NCI-H82 (cell line): ENCODE results near the gene RHOBTB1.
"Not testable (repeated sequence)": the region's sequence is repeated elsewhere in the genome, so short reads cannot be mapped to it uniquely, and the experiment has no call there.

Experiments used
- DNase-seq: peaks from one replicate; lab custom pipeline; 2025; lab: John Stamatoyannopoulos, UW

Gene RHOBTB1

DNA sequence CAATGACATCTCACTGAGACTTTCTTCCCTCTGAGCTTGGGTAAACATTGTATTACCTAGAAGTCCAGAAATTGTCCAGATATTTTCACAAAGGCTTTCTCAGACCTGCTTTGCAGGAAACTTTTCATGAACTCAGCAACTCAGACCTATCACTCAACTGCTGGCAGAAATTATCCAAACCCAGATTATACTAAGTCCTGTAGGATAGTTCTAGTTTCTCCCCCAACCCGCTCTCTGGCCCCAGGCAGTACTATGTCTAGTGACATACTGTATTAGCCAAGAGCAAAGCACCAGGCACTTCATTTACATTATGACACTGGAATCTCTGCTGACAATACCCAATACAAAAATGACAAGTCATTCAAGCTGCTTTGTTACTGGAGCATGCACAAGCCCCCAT, 75.0 kb downstream of the RHOBTB1 start:
- no peak for DNase-seq

DNA sequence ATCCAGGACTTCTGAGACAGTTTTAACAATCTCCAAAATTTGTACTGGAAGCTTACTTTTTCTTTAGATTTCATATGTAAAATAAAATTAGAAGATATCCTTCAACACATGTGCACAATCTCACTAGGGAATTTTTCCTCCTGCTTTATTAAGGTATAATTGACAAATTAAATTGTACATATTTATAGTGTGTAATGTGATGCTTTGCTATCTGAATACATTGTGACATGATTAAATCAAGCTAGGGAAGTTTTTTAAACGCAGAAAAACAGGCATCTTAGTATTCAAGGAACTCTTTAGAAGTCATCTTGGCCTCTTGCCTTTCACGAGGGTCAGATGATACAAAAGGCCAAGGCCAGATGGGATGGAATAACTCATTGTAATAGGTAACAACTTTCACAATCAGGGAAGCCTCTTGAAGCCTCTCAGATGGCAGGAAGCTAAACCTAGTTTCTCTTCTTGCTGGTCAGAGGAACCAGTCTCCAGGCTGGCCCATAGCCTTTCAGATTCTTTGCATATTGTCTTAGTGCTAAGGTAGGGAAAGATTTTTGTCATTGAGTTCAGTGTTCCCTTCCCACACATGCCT, 78.7 kb downstream of the RHOBTB1 start:
- no peak for DNase-seq

DNA sequence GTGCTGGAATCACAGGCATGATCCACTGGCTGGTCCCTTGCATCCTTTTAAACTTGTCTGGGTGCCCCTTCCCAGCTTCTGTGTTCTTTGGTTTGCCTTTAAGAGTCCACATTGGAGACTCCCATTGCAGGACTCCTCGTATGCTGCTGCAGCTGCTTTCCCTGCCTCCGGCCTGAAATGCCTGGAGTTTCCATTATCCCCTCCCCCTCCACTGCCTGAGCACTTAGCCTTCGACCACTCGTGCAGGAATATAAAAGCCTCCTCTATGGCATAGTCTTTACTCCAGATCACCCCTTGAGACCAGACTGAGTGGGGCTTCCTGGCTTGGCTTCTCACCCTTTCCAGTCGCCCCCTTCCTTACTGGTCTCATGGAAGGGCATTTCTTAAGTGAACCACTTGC, 80.2 kb downstream of the RHOBTB1 start:
- no peak for DNase-seq

DNA sequence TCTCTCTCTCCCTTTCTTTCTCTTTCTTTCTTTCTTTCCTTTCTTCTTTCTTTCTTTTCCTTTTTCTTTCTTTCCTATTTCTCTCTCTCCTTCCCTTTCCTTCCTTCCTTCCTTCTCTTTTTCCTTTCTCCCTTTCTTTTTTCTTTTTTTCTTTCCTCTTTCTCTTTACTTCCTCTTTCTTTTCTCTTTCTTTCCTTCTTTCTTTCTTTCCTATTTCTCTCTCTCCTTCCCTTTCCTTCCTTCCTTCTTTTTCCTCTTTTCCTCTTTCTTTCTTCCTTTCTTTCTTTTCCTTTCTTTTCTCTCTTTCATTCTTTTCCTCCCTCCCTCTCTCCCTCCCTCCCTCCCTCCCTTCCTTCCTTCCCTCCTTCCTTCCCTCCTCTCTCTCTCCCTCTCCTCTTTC, 81.5 kb downstream of the RHOBTB1 start:
- no peak for DNase-seq

DNA sequence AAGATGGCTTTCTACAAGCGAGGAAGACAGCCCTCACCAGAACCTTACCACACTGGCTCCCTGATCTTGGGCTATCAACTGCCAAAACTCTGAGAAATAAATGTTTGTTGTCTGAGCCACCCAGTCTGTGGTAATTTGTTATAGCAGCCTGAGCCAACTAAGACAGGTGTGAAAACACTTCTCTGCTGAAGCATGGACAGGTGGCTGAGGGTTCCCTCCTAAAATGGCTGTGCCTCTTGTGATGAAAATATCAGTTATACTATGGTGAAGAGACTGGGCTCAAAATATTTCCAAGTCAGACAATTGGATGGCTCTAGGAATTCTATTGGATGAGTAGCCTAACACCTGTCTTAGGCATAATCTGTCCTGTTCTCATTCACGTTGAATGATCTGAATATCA, 87.6 kb downstream of the RHOBTB1 start:
- DNase-seq: no peak

DNA sequence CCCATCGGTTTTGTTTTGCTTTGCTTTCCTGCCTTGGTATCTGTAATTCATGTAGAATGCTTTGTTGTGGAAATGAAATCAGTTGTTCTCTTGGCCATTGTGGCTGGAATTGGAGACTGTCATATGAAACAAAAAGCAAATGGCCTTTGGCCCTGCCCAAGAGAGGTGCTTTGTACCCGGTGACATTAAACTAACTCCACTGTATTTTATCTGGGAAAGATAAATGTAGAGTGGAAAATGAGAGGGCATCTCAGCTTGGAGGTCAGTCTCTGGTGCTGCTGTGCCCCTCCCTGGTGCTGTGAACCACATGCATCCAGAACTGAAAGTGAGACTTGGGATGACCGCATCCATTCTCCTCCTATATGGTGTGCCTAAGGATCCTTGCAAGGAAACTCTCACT, 90.3 kb downstream of the RHOBTB1 start:
- DNase-seq: no peak

DNA sequence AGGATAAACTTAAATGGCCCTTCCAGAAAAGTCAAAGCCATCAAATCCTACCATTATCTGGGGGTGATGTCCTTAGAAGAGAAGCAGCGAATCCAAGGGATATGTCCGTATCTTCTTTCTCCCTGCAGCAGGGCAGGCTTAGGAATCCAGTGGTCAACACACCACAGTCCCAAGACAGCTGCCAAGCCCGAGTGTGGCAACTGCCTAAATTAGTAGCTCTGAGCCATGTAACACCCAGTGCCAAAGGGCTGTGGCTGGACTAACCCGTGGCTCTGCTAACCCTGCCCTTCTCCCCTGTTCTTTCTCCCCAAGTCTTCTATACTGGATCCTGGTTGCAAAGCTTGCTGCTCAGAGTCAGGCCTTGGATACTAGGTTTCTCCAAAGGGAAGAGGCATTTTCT, 90.9 kb downstream of the RHOBTB1 start:
- DNase-seq: no peak

DNA sequence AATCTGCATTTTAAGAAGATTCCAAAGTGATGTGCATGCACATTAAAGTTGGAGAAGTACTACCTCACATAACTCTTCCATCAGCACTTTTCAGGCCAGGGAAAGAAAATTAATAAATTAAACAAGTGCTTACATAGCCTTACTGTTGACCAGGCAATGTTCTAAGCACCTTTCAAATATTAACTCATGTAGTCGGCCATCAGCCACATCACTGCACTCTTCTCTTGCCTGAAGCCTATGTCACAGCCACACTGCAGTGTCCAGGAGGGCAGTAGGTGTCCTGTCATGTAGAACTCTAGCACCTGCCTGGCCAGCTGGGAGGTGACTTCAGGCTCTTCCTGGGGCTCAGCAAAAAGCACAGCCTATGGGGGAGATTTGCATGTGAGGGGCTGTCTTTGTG, 94.2 kb downstream of the RHOBTB1 start:
- DNase-seq: no peak

DNA sequence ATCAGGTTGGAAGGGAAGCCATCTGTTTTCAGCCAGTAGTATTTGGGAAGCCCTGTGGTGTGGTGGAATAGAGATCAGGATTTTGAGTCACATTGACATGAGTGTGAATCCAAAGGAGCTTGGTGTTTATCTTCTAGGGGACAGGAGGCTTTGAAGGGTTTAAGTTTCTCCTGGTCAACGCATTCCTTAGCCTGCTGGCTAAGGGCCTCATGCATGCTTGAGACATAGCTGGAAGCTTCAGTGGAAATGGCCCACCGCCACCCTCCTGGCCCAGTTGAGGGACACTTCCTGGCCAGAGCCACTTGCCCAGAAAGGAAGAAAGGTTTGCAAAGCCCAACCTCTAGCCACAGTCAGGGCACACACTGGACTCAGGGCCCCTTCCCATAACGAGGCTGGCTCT, 94.8 kb downstream of the RHOBTB1 start:
- no peak for DNase-seq

DNA sequence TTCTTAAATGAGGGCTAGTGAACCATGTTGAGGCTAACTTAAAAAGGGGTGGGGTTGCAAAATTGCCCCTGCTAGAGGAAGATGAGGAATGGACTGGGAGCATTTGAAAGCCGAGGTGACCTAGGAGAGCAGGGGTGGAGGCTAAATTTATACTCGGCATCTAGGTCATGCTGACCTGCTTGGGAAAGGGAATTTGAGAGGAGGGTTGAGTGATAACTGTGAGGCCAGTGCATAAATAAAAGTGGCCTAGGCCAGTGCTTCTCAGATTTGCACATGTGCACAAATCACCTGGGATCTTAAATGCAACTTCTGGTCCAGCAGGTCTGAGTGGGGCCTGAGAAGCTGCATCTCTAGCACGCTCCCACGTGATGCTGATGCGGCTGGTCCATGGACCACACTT, 95.3 kb downstream of the RHOBTB1 start:
- no peak for DNase-seq

DNA sequence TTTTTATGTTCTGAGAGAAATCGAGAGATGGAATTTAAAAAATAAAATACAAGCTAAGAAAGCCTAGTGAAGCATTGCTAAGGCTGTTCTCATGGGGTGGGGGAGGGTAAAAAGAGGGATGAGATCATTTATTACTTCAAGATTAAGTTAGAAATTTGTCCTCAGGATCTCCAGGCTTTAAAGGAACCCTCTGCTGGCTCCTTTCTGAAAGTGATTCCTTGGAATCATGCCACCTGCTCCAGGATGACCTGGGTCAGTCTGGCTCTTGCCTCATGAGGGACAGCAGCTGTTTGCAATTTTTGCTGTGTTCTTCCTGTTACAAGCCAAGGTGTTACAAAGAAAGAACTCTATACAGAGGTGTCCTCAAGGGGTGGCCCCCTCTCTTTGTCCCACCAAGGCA, 95.9 kb downstream of the RHOBTB1 start:
- no peak for DNase-seq

DNA sequence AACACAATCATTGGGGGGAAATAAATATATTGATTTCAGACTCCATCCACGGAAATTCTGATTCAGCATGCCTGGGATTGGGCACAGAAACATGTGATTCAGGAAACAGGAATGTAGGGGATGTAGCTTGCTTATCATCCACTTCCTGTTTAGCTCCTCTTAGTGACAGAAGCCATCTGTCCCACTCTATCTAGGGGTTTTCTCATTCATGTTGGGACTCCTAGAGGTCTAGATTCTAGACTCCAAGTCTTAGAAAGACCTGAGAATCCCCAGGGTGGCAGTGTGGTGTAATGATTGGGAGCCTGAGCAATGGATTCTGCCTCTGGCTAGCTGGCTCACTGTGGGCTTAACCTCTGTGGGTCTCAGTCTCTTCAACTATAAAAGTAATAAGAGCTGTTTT, 97.8 kb downstream of the RHOBTB1 start:
- peak; percentile 24 for DNase-seq

DNA sequence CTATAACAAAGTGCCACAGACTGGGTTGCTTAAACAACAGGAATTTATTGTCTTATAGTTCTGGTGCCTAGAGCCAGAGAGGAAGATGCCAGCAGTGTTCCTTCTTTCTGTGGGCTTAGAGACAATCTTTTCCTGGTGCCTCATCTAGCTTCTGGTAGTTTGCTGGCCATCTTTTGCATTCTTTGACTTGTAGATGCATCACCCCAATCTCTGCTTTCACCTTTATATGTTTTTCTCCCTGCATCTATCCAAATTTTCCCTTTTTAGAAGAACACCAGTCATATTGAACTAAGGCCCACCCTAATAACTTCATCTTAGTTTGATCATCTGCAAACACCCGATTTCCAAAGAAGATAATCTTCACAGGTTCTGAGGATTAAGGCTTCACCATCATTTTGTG, 98.9 kb downstream of the RHOBTB1 start:
- peak; percentile 34 for DNase-seq

DNA sequence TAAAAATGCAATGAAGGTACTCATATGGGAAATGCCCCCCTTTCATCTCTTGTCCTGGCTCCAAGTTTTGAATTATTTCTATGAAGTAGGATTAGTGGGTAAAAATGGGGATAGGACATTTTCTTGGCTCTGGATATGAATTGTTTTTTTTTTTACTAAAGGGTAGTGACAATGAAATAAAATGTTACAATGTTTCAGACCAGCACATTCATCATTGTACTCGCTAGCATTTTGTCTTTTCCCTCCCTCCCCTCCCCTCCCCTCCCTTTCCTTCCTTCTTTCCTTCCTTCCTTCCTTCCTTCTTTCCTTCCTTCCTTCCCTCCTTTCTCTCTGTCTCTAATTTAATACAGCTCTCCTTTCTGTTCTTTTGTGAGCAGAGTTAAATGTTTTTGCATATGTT, 101.3 kb downstream of the RHOBTB1 start:
- DNase-seq: no peak

DNA sequence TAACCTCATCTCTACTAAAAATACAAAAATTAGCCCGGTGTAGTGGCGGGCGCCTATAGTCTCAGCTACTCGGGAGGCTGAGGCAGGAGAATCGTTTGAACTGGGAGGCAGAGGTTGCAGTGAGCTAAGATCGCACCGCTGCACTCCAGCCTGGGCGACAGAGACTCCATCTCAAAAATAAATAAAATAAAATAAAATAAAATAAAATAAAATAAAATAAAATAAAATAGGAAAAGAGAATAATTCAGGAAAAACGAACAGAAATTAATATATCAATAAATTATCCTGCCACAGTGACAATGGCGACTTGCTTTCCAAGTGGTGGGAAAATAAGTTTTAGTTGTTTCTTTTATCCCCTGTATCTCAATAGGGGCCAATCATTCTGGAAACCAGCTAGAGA, 102.8 kb downstream of the RHOBTB1 start:
- not testable (repeated sequence) for DNase-seq

DNA sequence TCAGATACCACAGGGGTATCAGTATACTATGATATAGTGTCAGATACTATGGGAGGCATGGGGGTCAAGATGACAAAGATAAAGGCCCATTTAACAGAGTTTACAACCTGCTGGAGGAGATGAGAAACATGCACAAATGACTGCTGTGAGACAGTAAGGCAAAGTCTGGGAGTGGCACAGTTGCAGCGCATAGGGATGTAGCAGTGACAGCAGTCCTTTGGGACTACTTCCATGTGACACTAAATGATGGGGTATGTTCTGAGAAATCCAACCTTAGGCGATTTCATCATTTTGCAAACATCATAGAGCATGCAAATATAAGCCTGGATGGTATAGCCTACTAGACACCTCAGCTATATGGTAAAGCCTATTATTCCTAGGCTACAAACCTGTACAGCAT, 108.9 kb downstream of the RHOBTB1 start:
- DNase-seq: no peak

DNA sequence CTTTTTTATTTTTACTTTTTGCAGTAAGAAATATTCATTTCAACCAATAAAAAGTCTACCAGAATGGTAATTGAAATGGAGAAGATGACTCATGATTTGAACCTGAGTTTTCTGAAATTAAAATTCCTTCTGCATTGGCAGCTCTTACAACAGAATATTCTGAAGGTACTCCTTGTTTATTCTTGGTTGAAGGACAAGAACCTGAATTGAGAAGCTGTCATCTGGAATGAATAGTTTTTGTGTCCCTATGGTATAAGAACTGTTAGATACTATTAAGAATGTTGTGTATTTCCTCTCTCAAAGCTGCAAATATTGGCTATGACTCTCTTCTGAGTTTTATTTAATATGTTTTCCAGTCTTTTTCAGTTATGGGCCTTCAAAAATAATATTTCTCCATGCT, 109.6 kb downstream of the RHOBTB1 start:
- DNase-seq: no peak

DNA sequence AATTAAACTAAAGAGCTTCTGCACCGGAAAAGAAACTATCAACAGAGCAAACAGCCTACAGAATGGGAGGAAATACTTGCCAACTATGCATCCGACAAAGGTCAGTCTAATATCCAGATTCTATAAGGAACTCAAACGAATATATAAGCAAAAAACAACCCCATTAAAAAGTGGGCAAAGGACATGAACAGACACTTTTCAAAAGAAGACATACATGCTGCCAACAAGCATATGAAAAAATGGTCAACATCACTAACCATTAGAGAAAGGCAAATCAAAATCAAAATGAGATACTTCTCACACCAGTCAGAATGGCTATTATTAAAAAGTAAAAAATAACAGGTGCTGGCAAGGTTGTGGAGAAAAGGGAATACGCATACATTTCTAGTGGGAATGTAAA, 111.8 kb downstream of the RHOBTB1 start:
- not testable (repeated sequence) for DNase-seq

DNA sequence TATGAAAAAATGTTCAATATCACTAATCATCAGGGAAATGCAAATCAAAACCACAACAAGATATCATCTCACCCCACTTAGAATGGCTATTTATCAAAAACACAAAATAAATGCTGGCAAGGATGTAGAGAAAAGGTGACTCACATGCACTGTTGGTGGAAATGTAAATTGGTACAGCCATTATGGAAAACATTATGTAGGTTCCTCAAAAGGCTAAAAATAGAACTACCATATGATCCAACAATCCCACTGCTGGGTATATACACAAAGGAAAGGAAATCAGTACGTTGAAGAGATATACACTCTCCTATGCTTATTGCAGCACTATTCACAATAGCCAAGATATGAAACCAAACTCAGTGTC, 115.5 kb downstream of the RHOBTB1 start:
- DNase-seq: no peak

DNA sequence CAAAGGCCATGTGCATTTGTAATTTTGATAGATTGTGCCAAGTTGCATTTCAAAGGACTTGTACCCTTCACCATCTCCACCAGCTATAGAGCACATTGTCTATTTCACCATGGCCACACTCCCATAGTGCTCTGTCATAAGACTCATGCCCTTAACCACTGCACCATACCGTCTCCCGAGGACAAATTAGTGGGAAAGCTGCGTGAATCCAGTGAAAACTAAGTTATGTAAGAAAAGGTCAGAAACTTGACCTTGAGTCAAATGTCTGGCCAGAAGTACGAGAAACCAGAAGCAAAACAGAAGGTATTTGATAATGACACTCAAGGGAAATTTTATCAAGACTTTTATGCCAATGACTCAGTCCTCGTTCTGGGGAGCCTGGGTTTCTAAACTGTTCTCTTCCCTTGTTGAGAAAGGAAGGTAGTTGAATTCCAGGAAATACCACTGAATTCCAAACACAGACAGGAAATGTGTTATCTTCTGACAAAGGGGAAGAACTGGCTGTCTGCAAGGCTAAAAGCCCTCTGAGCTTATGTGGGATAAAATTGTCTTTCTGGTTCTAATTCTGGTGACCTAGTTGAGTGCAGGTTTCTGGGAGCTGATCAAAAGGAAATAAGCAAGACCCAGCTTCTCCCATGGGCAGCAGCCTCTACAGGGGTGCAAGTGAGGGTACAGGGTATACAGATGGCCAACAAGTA, 116.0 kb downstream of the RHOBTB1 start:
- DNase-seq: no peak

DNA sequence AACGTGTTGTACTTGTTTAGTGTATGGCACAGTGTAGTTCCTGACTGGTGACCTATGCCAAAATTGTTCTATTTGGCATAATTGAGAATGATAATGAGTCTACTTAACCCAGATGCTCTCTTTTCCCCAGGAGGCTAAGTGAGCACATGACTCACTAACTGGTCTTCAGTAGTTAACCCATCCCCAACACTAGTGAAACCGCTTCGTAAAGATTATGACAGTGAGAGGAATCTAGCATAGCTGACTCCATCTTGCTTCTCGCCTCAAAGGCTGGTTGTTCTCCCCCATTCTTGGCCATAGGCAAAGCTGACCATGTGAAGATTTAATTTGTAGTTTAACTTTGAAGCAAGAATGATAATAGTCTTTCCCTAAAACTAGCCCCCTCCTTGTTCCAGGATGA, 118.5 kb downstream of the RHOBTB1 start:
- DNase-seq: no peak

DNA sequence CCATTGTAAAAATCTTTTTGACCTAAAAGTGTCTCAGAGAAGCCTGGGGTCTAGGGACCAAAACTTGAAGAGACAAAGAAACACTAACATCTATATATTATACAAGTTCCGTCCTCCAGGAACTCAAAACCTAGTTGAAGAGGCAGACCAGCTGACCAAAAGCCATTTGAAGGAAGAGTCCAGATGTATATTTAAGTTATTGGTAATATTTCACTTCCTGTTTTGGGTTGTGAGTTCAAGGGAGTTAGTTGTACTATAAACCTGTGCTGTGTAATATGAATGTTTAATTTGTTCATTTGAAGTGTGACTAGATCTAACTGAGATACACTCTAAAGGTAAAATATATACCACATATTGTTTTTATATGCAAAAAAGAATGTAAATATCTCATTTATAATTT, 120.7 kb downstream of the RHOBTB1 start:
- no peak for DNase-seq

DNA sequence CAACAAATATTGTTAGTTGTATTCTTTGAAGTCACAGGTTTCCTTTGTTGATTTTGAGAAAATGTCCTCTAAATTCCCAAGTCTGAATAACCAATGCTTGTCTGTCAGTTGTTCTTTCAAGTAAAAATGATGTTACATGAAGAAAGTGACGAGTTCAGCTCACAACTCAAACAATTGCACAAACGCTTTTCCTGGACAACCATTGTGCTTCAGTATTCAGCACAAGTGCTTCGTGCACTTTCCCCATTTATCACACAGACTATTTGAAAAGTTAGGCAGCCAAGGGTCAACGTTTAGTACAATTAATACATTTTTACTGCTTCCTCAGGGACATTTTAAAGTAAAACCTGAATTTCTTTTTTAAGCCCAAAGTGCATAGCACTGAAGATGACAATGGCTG, 121.2 kb downstream of the RHOBTB1 start:
- DNase-seq: no peak

DNA sequence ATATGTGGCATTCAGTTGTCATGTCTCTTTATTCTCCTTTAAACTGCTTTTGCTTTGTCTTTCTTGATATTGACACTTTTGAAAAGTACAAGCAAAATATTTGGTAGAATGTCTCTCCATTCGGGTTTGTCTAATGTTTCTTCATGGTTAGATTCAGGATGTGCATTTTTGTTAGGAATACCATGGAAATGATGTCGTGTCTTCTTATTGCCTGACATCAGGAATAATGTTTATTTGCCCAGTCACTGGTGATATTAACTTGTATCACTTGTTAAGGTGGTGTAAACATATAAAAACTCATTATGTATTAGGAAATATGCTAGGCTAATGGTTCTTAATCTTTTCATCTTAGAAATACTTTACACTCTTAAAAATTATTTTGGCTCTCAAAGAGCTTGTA, 122.3 kb downstream of the RHOBTB1 start:
- DNase-seq: no peak
